Activated naive CD4-positive, alpha-beta T cell treated with anti-CD3 and anti-CD28 coated beads, Interleukin-2, amount 10 ng/mL, durations not matched to agents 7 days and 5 days (primary cell): ENCODE data around the gene EPHA8.

Source experiments
- CTCF ChIA-PET: fragments of 350-600 bp; sonication (Branson Sonifier 250); formaldehyde crosslinking; loops from one replicate; lab custom pipeline; 2021; ENCODE audit warnings: antibody characterized with exemption; lab: Charles Lee
- DNase-seq: peaks from one replicate; pipeline ENCODE4 v3.0.0-alpha.2; 2020
- H3K27ac Mint-ChIP-seq: one replicate; pipeline ENCODE4 v1.8.0; 2021; ENCODE audit warnings: mild to moderate bottlenecking, moderate library complexity, mixed read lengths
- H3K27me3 Mint-ChIP-seq: one replicate; pipeline ENCODE4 v1.8.0; 2021; ENCODE audit warnings: mild to moderate bottlenecking, mixed read lengths
- H3K36me3 Mint-ChIP-seq: one replicate; pipeline ENCODE4 v1.8.0; 2021; ENCODE audit warnings: mixed read lengths
- H3K4me1 Mint-ChIP-seq: one replicate; pipeline ENCODE4 v1.8.0; 2021; ENCODE audit warnings: mixed read lengths
- H3K4me3 Mint-ChIP-seq: one replicate; pipeline ENCODE4 v1.8.0; 2021; ENCODE audit warnings: mild to moderate bottlenecking, moderate library complexity, mixed read lengths
- H3K9me3 Mint-ChIP-seq: one replicate; pipeline ENCODE4 v1.8.0; 2021; ENCODE audit warnings: mixed read lengths

Gene EPHA8

GRCh38 chr1:22600817-22601605, 37.7 kb downstream of the EPHA8 start:
- no peaks in the 10 kb centered on the region for H3K36me3 Mint-ChIP-seq

GRCh38 chr1:22601610-22602009, 38.3 kb downstream of the EPHA8 start:
- Mint-ChIP-seq H3K27me3 (peaks cover 18% of the 10 kb centered on the region), H3K9me3 (no peaks in the 10 kb centered on the region), H3K4me3 (no peak overlapping the region), H3K36me3 (no peaks in the 10 kb centered on the region), H3K27ac (no peak overlapping the region), H3K4me1 (no peaks in the 10 kb centered on the region)
- CTCF ChIA-PET, result no interaction called here
- DNase-seq, result no peak

More at GRCh38 chr1:22600817-22601605, 37.7 kb downstream of the EPHA8 start:
- no peak overlapping the region for H3K27ac Mint-ChIP-seq
- DNase-seq, result no peak
- H3K4me3 Mint-ChIP-seq, result no peak overlapping the region
- peaks cover 15% of the 10 kb centered on the region for H3K27me3 Mint-ChIP-seq
- no peaks in the 10 kb centered on the region for H3K9me3 Mint-ChIP-seq
- CTCF ChIA-PET, result no interaction called here
- no peaks in the 10 kb centered on the region for H3K4me1 Mint-ChIP-seq

- Mint-ChIP-seq H3K27me3 (peaks cover 19% of the 10 kb centered on the region), H3K4me1 (no peaks in the 10 kb centered on the region), H3K9me3 (no peaks in the 10 kb centered on the region), H3K36me3 (no peaks in the 10 kb centered on the region), H3K4me3 (no peak overlapping the region), H3K27ac (no peak overlapping the region)
- no peak for DNase-seq
- CTCF ChIA-PET, result no interaction called here
Observed at GRCh38 chr1:22602060-22602740, 38.9 kb downstream of the EPHA8 start.

- no peak overlapping the region for H3K27ac Mint-ChIP-seq
- no peak overlapping the region for H3K4me3 Mint-ChIP-seq
- CTCF ChIA-PET, result no interaction called here
- H3K27me3 Mint-ChIP-seq, result peaks cover 42% of the 10 kb centered on the region
- H3K9me3 Mint-ChIP-seq, result no peaks in the 10 kb centered on the region
- DNase-seq, result no peak
- no peaks in the 10 kb centered on the region for H3K4me1 Mint-ChIP-seq
- H3K36me3 Mint-ChIP-seq, result no peaks in the 10 kb centered on the region
Observed at GRCh38 chr1:22606161-22606560, 42.9 kb downstream of the EPHA8 start.

GRCh38 chr1:22607154-22607553, 43.9 kb downstream of the EPHA8 start:
- no peaks in the 10 kb centered on the region for H3K36me3 Mint-ChIP-seq
- H3K4me3 Mint-ChIP-seq, result no peak overlapping the region
- no peaks in the 10 kb centered on the region for H3K4me1 Mint-ChIP-seq
- H3K27ac Mint-ChIP-seq, result no peak overlapping the region
- peaks cover 47% of the 10 kb centered on the region for H3K27me3 Mint-ChIP-seq
- no peaks in the 10 kb centered on the region for H3K9me3 Mint-ChIP-seq
- no peak for DNase-seq
- CTCF ChIA-PET, result no interaction called here

- CTCF ChIA-PET, result no interaction called here
- no peak for DNase-seq
- no peaks in the 10 kb centered on the region for H3K4me1 Mint-ChIP-seq
- no peaks in the 10 kb centered on the region for H3K9me3 Mint-ChIP-seq
- no peaks in the 10 kb centered on the region for H3K36me3 Mint-ChIP-seq
- H3K27ac Mint-ChIP-seq, result no peak overlapping the region
- no peak overlapping the region for H3K4me3 Mint-ChIP-seq
- peaks cover 47% of the 10 kb centered on the region for H3K27me3 Mint-ChIP-seq
Observed at GRCh38 chr1:22608361-22608760, 45.1 kb downstream of the EPHA8 start.

GRCh38 chr1:22609291-22609690, 46.0 kb downstream of the EPHA8 start:
- Mint-ChIP-seq H3K36me3 (no peaks in the 10 kb centered on the region), H3K27ac (no peak overlapping the region), H3K4me1 (no peaks in the 10 kb centered on the region), H3K9me3 (no peaks in the 10 kb centered on the region), H3K27me3 (peaks cover 39% of the 10 kb centered on the region), H3K4me3 (no peak overlapping the region)
- no peak for DNase-seq
- CTCF ChIA-PET, result no interaction called here

- DNase-seq, result peak; percentile 70
- Mint-ChIP-seq H3K27ac (no peak overlapping the region), H3K4me3 (no peak overlapping the region), H3K4me1 (no peaks in the 10 kb centered on the region), H3K9me3 (no peaks in the 10 kb centered on the region), H3K27me3 (peaks cover 31% of the 10 kb centered on the region), H3K36me3 (no peaks in the 10 kb centered on the region)
- CTCF ChIA-PET, result no interaction called here
Observed at GRCh38 chr1:22611530-22611947, 48.2 kb downstream of the EPHA8 start.

- Mint-ChIP-seq H3K9me3 (no peaks in the 10 kb centered on the region), H3K4me1 (no peaks in the 10 kb centered on the region), H3K27me3 (peaks cover 34% of the 10 kb centered on the region), H3K4me3 (no peak overlapping the region), H3K36me3 (no peaks in the 10 kb centered on the region), H3K27ac (no peak overlapping the region)
- no peak for DNase-seq
- CTCF ChIA-PET, result interaction anchor here (0.7 kb wide), 1 partner anchor 29 kb away, joined by 3 read pairs; no protein-coding TSS in a partner anchor
Observed at GRCh38 chr1:22612671-22613571, 49.6 kb downstream of the EPHA8 start.

GRCh38 chr1:22613572-22613918, 50.3 kb downstream of the EPHA8 start:
- Mint-ChIP-seq H3K36me3 (no peaks in the 10 kb centered on the region), H3K9me3 (no peaks in the 10 kb centered on the region), H3K4me3 (no peak overlapping the region), H3K4me1 (no peaks in the 10 kb centered on the region), H3K27me3 (peaks cover 30% of the 10 kb centered on the region), H3K27ac (no peak overlapping the region)
- DNase-seq, result no peak
- CTCF ChIA-PET, result interaction anchor here (0.7 kb wide), 1 partner anchor 28 kb away, joined by 3 read pairs; no protein-coding TSS in a partner anchor

GRCh38 chr1:22613951-22614350, 50.7 kb downstream of the EPHA8 start:
- DNase-seq, result no peak
- Mint-ChIP-seq H3K27ac (no peak overlapping the region), H3K4me3 (no peak overlapping the region), H3K27me3 (peaks cover 29% of the 10 kb centered on the region), H3K4me1 (no peaks in the 10 kb centered on the region), H3K36me3 (no peaks in the 10 kb centered on the region), H3K9me3 (no peaks in the 10 kb centered on the region)
- CTCF ChIA-PET, result no interaction called here

- H3K9me3 Mint-ChIP-seq, result no peaks in the 10 kb centered on the region
- no peak overlapping the region for H3K27ac Mint-ChIP-seq
- H3K4me3 Mint-ChIP-seq, result no peak overlapping the region
- CTCF ChIA-PET, result no interaction called here
- peaks cover 27% of the 10 kb centered on the region for H3K27me3 Mint-ChIP-seq
- H3K4me1 Mint-ChIP-seq, result no peaks in the 10 kb centered on the region
- DNase-seq, result no peak
- no peaks in the 10 kb centered on the region for H3K36me3 Mint-ChIP-seq
Observed at GRCh38 chr1:22615886-22616285, 52.6 kb downstream of the EPHA8 start.

GRCh38 chr1:22616571-22616970, 53.3 kb downstream of the EPHA8 start:
- peaks cover 25% of the 10 kb centered on the region for H3K27me3 Mint-ChIP-seq
- H3K4me3 Mint-ChIP-seq, result no peak overlapping the region
- no peaks in the 10 kb centered on the region for H3K36me3 Mint-ChIP-seq
- no peak overlapping the region for H3K27ac Mint-ChIP-seq
- H3K9me3 Mint-ChIP-seq, result no peaks in the 10 kb centered on the region
- CTCF ChIA-PET, result interaction anchor here (0.9 kb wide), 1 partner anchor 25 kb away, joined by 4 read pairs; no protein-coding TSS in a partner anchor
- no peaks in the 10 kb centered on the region for H3K4me1 Mint-ChIP-seq
- DNase-seq, result no peak

- H3K4me1 Mint-ChIP-seq, result no peaks in the 10 kb centered on the region
- peaks cover 28% of the 10 kb centered on the region for H3K27me3 Mint-ChIP-seq
- no peaks in the 10 kb centered on the region for H3K36me3 Mint-ChIP-seq
- no peak overlapping the region for H3K27ac Mint-ChIP-seq
- DNase-seq, result no peak
- CTCF ChIA-PET, result no interaction called here
- H3K9me3 Mint-ChIP-seq, result no peaks in the 10 kb centered on the region
- H3K4me3 Mint-ChIP-seq, result no peak overlapping the region
Observed at GRCh38 chr1:22618056-22618455, 54.8 kb downstream of the EPHA8 start.
